ENCODE results near the gene STOML1.

DNA sequence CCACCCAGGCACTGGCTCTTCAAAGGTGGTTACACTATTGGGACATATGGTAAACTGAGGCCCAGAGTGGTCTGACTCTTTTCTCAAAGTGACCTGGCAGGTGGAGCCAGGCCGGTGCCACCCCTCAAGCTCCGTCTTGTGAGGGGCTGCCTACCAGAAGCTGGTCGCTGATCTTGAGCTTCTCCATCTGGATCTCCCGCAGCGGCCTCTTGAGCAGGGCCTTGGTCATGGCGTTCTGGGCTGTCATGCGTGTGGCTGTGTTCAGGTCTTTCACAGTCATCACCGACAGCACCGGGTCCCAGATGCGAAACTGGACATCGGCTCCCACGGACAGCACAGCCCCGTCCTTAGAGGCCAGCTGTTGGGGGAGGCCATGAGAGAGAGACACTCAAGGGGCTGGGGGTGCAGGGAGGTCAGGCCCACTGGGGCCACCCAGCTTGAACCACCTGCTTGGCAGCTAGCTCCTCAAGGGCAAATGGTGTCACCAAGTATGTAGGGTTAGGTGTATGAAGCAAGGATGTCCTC lies 3.6 kb downstream of the STOML1 start:
- TF ChIP-seq, protein P1, sequence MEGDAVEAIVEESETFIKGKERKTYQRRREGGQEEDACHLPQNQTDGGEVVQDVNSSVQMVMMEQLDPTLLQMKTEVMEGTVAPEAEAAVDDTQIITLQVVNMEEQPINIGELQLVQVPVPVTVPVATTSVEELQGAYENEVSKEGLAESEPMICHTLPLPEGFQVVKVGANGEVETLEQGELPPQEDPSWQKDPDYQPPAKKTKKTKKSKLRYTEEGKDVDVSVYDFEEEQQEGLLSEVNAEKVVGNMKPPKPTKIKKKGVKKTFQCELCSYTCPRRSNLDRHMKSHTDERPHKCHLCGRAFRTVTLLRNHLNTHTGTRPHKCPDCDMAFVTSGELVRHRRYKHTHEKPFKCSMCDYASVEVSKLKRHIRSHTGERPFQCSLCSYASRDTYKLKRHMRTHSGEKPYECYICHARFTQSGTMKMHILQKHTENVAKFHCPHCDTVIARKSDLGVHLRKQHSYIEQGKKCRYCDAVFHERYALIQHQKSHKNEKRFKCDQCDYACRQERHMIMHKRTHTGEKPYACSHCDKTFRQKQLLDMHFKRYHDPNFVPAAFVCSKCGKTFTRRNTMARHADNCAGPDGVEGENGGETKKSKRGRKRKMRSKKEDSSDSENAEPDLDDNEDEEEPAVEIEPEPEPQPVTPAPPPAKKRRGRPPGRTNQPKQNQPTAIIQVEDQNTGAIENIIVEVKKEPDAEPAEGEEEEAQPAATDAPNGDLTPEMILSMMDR (IDR thresholded peaks at IDR 0.05; ENCODE audit: low read depth, low read length), result no peak
- TF ChIP-seq EZH2phosphoT487 (IDR thresholded peaks at IDR 0.05; ENCODE audit: low read depth), result no peak

Measured in OCI-LY3 (cell line).